ENCODE measurements around the gene MAP4. TPM values are rescaled to one million over a fixed set of nuclear protein-coding genes. Genes with fewer than 3 reads are reported as not detected.

Gene MAP4
- total RNA-seq, 1 experiment from 2014 or later: 108 TPM

DNA sequence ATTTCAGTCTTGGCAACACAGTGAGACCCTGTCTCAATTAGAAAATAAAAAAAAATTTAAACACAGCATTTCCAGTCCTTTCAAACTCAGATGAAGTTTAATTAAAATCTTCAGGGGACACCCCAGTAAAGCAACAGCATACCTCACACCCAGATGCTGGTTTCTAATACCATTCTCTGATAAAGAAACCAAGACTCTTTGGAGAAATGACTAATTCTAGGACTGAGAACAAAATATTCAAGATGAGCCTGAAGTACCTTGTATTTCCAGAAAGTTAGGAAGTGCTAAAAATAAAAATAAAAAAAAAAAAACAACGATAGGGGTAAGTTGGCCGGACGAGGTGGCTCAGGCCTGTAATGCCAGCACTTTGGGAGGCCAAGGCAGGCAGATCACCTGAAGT lies 14.0 kb upstream of the MAP4 start:
- peaks cover 27% of the 10 kb centered on the region; the same call in 1 of the 2 replicates for H4K20me1 ChIP-seq (ENCODE audit: low read length)
- H2AFZ ChIP-seq (ENCODE audit: low read length): no peak overlapping the region
- ATAC-seq (no peak), DNase-seq (no peak)
- H3K36me3 ChIP-seq (ENCODE audit: low read depth, low read length): no peaks in the 10 kb centered on the region
- no peaks in the 10 kb centered on the region for H3K9me2 ChIP-seq (replicated peaks; ENCODE audit: low read length)
- BruUV-seq (replicated peaks): no TSS peak
- no peak overlapping the region for H3K9ac ChIP-seq (ENCODE audit: low read length)
- H3K27me3 ChIP-seq (ENCODE audit: low read length): no peaks in the 10 kb centered on the region
- peaks cover 14% of the 10 kb centered on the region for H3K4me1 ChIP-seq (ENCODE audit: insufficient read depth, low read length)
- H3K9me3 ChIP-seq (ENCODE audit: low read length): no peaks in the 10 kb centered on the region
- no peak overlapping the region for H3K4me2 ChIP-seq (ENCODE audit: low read length)
- TF ChIP-seq EZH2phosphoT487 (IDR thresholded peaks at IDR 0.05; ENCODE audit: borderline replicate concordance, low read length): no peak
- no peaks in the 10 kb centered on the region for H3F3A ChIP-seq (ENCODE audit: low read length, unreplicated experiment)
- ChIA-PET POLR2A (ENCODE audit: unreplicated experiment) (no interaction called here), CTCF (no interaction called here)
- H3K27ac ChIP-seq (ENCODE audit: low read length): no peak overlapping the region
- intact Hi-C loops (cut with micrococcal nuclease): loop anchor here (5.0 kb wide), 1 partner anchor 57 kb away; no protein-coding TSS in a partner anchor
- peaks cover 94% of the 10 kb centered on the region for H3K79me2 ChIP-seq (ENCODE audit: low read length)
- no peak overlapping the region for H3K4me3 ChIP-seq (ENCODE audit: low read length)

DNA sequence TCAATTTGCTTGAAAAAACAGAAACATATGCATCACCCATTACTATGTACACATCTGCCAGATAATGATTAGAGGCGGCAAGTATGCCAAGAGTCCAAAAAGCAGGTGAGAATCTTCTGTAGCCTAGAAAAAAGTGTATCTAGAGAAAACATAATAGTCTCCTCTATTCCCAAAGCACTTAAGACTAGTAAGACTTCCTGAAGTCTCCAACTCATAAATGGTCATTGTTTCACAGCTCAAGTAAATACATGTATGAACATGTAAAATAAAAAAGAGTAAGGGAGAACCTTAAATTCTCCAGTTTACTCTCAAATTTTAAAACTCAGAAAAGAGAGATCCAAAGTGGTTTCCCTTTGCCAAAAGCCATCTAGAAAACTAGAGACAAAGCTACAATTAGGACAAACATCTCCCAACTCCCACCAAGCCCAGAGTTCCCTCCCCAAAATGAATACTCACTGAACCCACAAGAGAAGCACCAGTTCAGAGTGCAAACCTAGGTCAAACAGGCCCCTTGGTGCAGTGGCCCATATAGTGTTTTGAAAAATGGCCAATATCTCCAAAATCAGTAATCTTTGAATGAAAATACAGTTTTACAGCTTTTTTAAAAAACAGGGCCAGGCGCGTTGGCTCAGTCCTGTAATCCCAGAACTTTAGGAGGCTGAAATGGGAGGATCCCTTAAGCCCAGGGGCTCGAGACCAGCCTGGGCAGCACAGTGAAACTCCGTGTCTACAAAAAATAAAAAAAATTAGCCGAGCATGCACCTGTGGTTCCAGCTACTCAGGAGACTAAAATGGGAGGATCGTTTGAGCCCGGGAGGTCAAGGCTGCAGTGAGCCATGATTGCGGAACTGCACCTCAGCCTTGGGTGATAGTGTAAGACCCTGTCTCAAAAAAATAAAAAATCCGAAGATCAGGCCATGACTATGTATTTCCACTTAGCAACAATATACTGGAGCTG lies 11.0 kb upstream of the MAP4 start:
- H3F3A ChIP-seq (ENCODE audit: low read length, unreplicated experiment): no peaks in the 10 kb centered on the region
- CTCF ChIA-PET: interaction anchor here (0.6 kb wide), 1 partner anchor 60 kb away, joined by 3 read pairs; no protein-coding TSS in a partner anchor
- H2AFZ ChIP-seq (ENCODE audit: low read length): no peak overlapping the region
- no peaks in the 10 kb centered on the region for H3K9me2 ChIP-seq (replicated peaks; ENCODE audit: low read length)
- H3K4me2 ChIP-seq (ENCODE audit: low read length): no peak overlapping the region
- H3K27ac ChIP-seq (ENCODE audit: low read length): no peak overlapping the region
- peaks cover 91% of the 10 kb centered on the region for H3K79me2 ChIP-seq (ENCODE audit: low read length)
- POLR2A ChIA-PET (ENCODE audit: unreplicated experiment): no interaction called here
- H3K27me3 ChIP-seq (ENCODE audit: low read length): no peaks in the 10 kb centered on the region
- TF ChIP-seq EZH2phosphoT487 (IDR thresholded peaks at IDR 0.05; ENCODE audit: borderline replicate concordance, low read length) (no peak), CTCF (conservative IDR thresholded peaks at IDR 0.05; ENCODE audit: low read depth, low read length) (no peak), EZH2 (IDR thresholded peaks at IDR 0.05; ENCODE audit: low read length, unreplicated experiment) (no peak)
- BruUV-seq (replicated peaks): no TSS peak
- no peaks in the 10 kb centered on the region for H3K9me3 ChIP-seq (ENCODE audit: low read length)
- H3K4me1 ChIP-seq (ENCODE audit: insufficient read depth, low read length): no peaks in the 10 kb centered on the region
- H3K36me3 ChIP-seq (ENCODE audit: low read depth, low read length): no peaks in the 10 kb centered on the region
- H4K20me1 ChIP-seq (ENCODE audit: low read length): peaks cover 25% of the 10 kb centered on the region; the same call in 1 of the 2 replicates
- no peak for ATAC-seq
- no peak overlapping the region for H3K9ac ChIP-seq (ENCODE audit: low read length)
- no peak for DNase-seq
- intact Hi-C loops (cut with micrococcal nuclease): no loop called here
- H3K4me3 ChIP-seq (ENCODE audit: low read length): no peak overlapping the region

- no peak for ATAC-seq
- H3K27ac ChIP-seq (ENCODE audit: low read length): no peak overlapping the region
- no peaks in the 10 kb centered on the region for H3K9me2 ChIP-seq (replicated peaks; ENCODE audit: low read length)
- H3K4me1 ChIP-seq (ENCODE audit: insufficient read depth, low read length): no peaks in the 10 kb centered on the region
- ChIA-PET CTCF (interaction anchor here (0.6 kb wide), 1 partner anchor 61 kb away, joined by 3 read pairs; no protein-coding TSS in a partner anchor), POLR2A (ENCODE audit: unreplicated experiment) (no interaction called here)
- no peak overlapping the region for H3K9ac ChIP-seq (ENCODE audit: low read length)
- no peaks in the 10 kb centered on the region for H3K27me3 ChIP-seq (ENCODE audit: low read length)
- H3K4me2 ChIP-seq (ENCODE audit: low read length): no peak overlapping the region
- H3K79me2 ChIP-seq (ENCODE audit: low read length): peaks cover 90% of the 10 kb centered on the region
- BruUV-seq (replicated peaks): no TSS peak
- H3K9me3 ChIP-seq (ENCODE audit: low read length): no peaks in the 10 kb centered on the region
- H4K20me1 ChIP-seq (ENCODE audit: low read length): peaks cover 21% of the 10 kb centered on the region; the same call in 1 of the 2 replicates
- no peak overlapping the region for H3K4me3 ChIP-seq (ENCODE audit: low read length)
- no peak for DNase-seq
- intact Hi-C loops (cut with micrococcal nuclease): no loop called here
- TF ChIP-seq EZH2 (IDR thresholded peaks at IDR 0.05; ENCODE audit: low read length, unreplicated experiment) (no peak), EZH2phosphoT487 (IDR thresholded peaks at IDR 0.05; ENCODE audit: borderline replicate concordance, low read length) (no peak), CTCF (conservative IDR thresholded peaks at IDR 0.05; ENCODE audit: low read depth, low read length) (no peak)
- no peaks in the 10 kb centered on the region for H3F3A ChIP-seq (ENCODE audit: low read length, unreplicated experiment)
- H3K36me3 ChIP-seq (ENCODE audit: low read depth, low read length): no peaks in the 10 kb centered on the region
- no peak overlapping the region for H2AFZ ChIP-seq (ENCODE audit: low read length)
Measured at GRCh38 chr3:48026098-48026497, 9.9 kb upstream of the MAP4 start.

All from PC-3 (cell line).